Endothelial cell of umbilical vein (primary cell): ENCODE data around the gene CD2AP.

Source experiments
- CTCF ChIP-seq, 2 donors: IDR thresholded peaks; 1 replicate in 1 of 2; 2 replicates in 1 of 2; pipeline ENCODE4 v1.5.1; 2011; ENCODE audit warnings: low read length in 2 of 2, mild to moderate bottlenecking in 2 of 2, moderate library complexity in 2 of 2, control low read depth in 1 of 2, inconsistent platforms in 1 of 2, low read depth in 1 of 2; ENCODE audit not compliant: insufficient read depth in 1 of 2; ENCODE audit errors: extremely low read depth in 1 of 2
- POLR2A ChIP-seq: IDR thresholded peaks from 2 replicates; pipeline ENCODE4 v1.6.1; 2012; ENCODE audit warnings: low read depth, mild to moderate bottlenecking, control low read depth, low read length
- POLR2AphosphoS5 ChIP-seq: IDR thresholded peaks from 2 replicates; pipeline ENCODE4 v1.6.1; 2012; ENCODE audit warnings: low read depth, mild to moderate bottlenecking, control low read depth, low read length, moderate library complexity; ENCODE audit not compliant: insufficient read depth

GRCh38 chr6:47489995-47490394, 12.4 kb downstream of the CD2AP start:
- TF ChIP-seq CTCF (IDR thresholded peaks at IDR 0.05; ENCODE audit: extremely low read depth in 1 of 2, insufficient read depth in 1 of 2, low read depth in 1 of 2, low read length in 2 of 2) (no peak), POLR2A (no peak), POLR2AphosphoS5 (no peak)
